Fibroblast of lung (primary cell): ENCODE results near the gene GUCA1A. TPM values are rescaled to one million over a fixed set of nuclear protein-coding genes. Genes with fewer than 3 reads are reported as not detected.
A peak's percentile ranks its signal among the peaks of the same experiment; 100 is the strongest.

ENCODE experiments used
- DNase-seq, 2 donors: peaks; one replicate each; pipeline versions ENCODE4 v3.0.0 to v3.0.0-alpha.2; 2010; ENCODE audit warnings: low read depth in 2 of 2
- H2AFZ ChIP-seq: 2 replicates; pipeline ENCODE4 v1.5.1; 2012; ENCODE audit warnings: low read length, control low read depth, inconsistent platforms
- H3K27ac ChIP-seq: 2 replicates; pipeline ENCODE4 v1.5.1; 2011; ENCODE audit warnings: low read length, control low read depth; ENCODE audit not compliant: insufficient read depth
- H3K27me3 ChIP-seq: 2 replicates; pipeline ENCODE4 v1.5.1; 2011; ENCODE audit warnings: mild to moderate bottlenecking, low read length; ENCODE audit not compliant: control insufficient read depth, insufficient read depth
- H3K36me3 ChIP-seq: 2 replicates; pipeline ENCODE4 v1.5.1; 2011; ENCODE audit warnings: low read length; ENCODE audit not compliant: control insufficient read depth, insufficient read depth
- H3K4me1 ChIP-seq: 2 replicates; pipeline ENCODE4 v1.5.1; 2011; ENCODE audit warnings: low read length; ENCODE audit not compliant: control insufficient read depth, insufficient read depth; ENCODE audit errors: extremely low read depth
- H3K4me2 ChIP-seq: 2 replicates; pipeline ENCODE4 v1.5.1; 2011; ENCODE audit warnings: low read length, control low read depth; ENCODE audit not compliant: insufficient read depth; ENCODE audit errors: extremely low read depth
- H3K4me3 ChIP-seq, 4 experiments: fragments of 200-600 bp in 1 of 4; sonication (generic) in 1 of 4; replicated peaks in 1 of 4; 2 replicates each; pipeline ENCODE4 v1.5.1; 2011 to 2016; ENCODE audit warnings: low read length in 4 of 4, low read depth in 3 of 4, mild to moderate bottlenecking in 3 of 4, control low read depth in 2 of 4, inconsistent platforms in 1 of 4, mixed read lengths in 1 of 4; ENCODE audit not compliant: insufficient read depth in 1 of 4; ENCODE audit errors: control extremely low read depth in 1 of 4
- H3K79me2 ChIP-seq: 2 replicates; pipeline ENCODE4 v1.5.1; 2012; ENCODE audit warnings: mild to moderate bottlenecking, low read length, inconsistent platforms; ENCODE audit not compliant: control insufficient read depth, insufficient read depth
- H3K9ac ChIP-seq: 2 replicates; pipeline ENCODE4 v1.5.1; 2011; ENCODE audit warnings: mild to moderate bottlenecking, low read length, control low read depth; ENCODE audit not compliant: insufficient read depth
- H3K9me3 ChIP-seq: 2 replicates; pipeline ENCODE4 v1.5.1; 2012; ENCODE audit warnings: low read depth, low read length; ENCODE audit not compliant: control insufficient read depth, insufficient read depth
- H4K20me1 ChIP-seq: 2 replicates; pipeline ENCODE4 v1.5.1; 2011; ENCODE audit warnings: low read length; ENCODE audit not compliant: control insufficient read depth, insufficient read depth; ENCODE audit errors: extremely low read depth
- CTCF ChIP-seq, 2 donors: IDR thresholded peaks in 1 of 2; conservative IDR thresholded peaks in 1 of 2; 1 replicate in 1 of 2; 2 replicates in 1 of 2; pipeline ENCODE4 v1.5.1; 2011 to 2012; ENCODE audit warnings: low read length in 2 of 2, control low read depth in 1 of 2, inconsistent platforms in 1 of 2, low read depth in 1 of 2, mild to moderate bottlenecking in 1 of 2
- EZH2 ChIP-seq: IDR thresholded peaks from 2 replicates; pipeline ENCODE4 v1.5.1; 2012; ENCODE audit warnings: low read length, control low read depth, mild to moderate bottlenecking; ENCODE audit errors: missing control alignments
- polyA plus RNA-seq, 2 donors: library from polyadenylated mRNA; depleted of rRNA in 1 of 2; stranded (reverse) in 1 of 2; unstranded in 1 of 2; fragments of >200 nt; gene quantifications; 2 replicates each; pipeline ENCODE4 v1.2.1, GENCODE V29; 2011 to 2012; ENCODE audit warnings: missing spikeins in 1 of 2
- total RNA-seq: library from RNA; depleted of rRNA; stranded (reverse); fragments of >200 nt; gene quantifications from 2 replicates; pipeline ENCODE4 v1.2.1, GENCODE V29; 2014

GUCA1A gene
- total and polyA plus RNA-seq, 2 donors (not counting 1 experiment from before 2014, with no cell fraction given) = 0.16 to 0.33 TPM

- Histone ChIP-seq H3K27me3 (peaks cover 2% of the 10 kb centered on the region), H3K4me3 (no peak overlapping the region), H2AFZ (no peak overlapping the region), H3K27ac (no peak overlapping the region), H3K9me3 (no peaks in the 10 kb centered on the region), H4K20me1 (no peaks in the 10 kb centered on the region), H3K9ac (no peak overlapping the region), H3K79me2 (no peaks in the 10 kb centered on the region), H3K36me3 (no peaks in the 10 kb centered on the region), H3K4me1 (no peaks in the 10 kb centered on the region), H3K4me2 (no peak overlapping the region)
- no peak for TF ChIP-seq EZH2
- TF ChIP-seq CTCF (conservative IDR thresholded peaks at IDR 0.05 in 1 of 2, IDR thresholded peaks at IDR 0.05 in 1 of 2; ENCODE audit: low read depth in 1 of 2, low read length in 2 of 2) = no peak
- no peak for DNase-seq
Observed at GRCh38 chr6:42184475-42184874, 11.3 kb downstream of the GUCA1A start.

GRCh38 chr6:42185597-42185996, 12.4 kb downstream of the GUCA1A start:
- Histone ChIP-seq H3K4me3 (no peak overlapping the region), H3K27ac (no peak overlapping the region), H3K79me2 (no peaks in the 10 kb centered on the region), H3K9ac (no peak overlapping the region), H3K9me3 (no peaks in the 10 kb centered on the region), H3K36me3 (no peaks in the 10 kb centered on the region), H3K27me3 (peaks cover 2% of the 10 kb centered on the region), H3K4me2 (no peak overlapping the region), H3K4me1 (peaks cover 1% of the 10 kb centered on the region), H2AFZ (no peak overlapping the region), H4K20me1 (no peaks in the 10 kb centered on the region)
- no peak for TF ChIP-seq CTCF (conservative IDR thresholded peaks at IDR 0.05 in 1 of 2, IDR thresholded peaks at IDR 0.05 in 1 of 2; ENCODE audit: low read depth in 1 of 2, low read length in 2 of 2)
- no peak for TF ChIP-seq EZH2
- peak in 1 of 2 donors; percentile 82 for DNase-seq

GRCh38 chr6:42188406-42188805, 15.2 kb downstream of the GUCA1A start:
- H4K20me1 ChIP-seq = no peaks in the 10 kb centered on the region
- no peak overlapping the region for H3K4me3 ChIP-seq
- H3K4me2 ChIP-seq = no peak overlapping the region
- H3K27me3 ChIP-seq = peaks cover 2% of the 10 kb centered on the region
- H3K36me3 ChIP-seq = no peaks in the 10 kb centered on the region
- no peaks in the 10 kb centered on the region for H3K79me2 ChIP-seq
- H3K9me3 ChIP-seq = no peaks in the 10 kb centered on the region
- no peak overlapping the region for H2AFZ ChIP-seq
- H3K9ac ChIP-seq = no peak overlapping the region
- TF ChIP-seq EZH2 (no peak), CTCF (conservative IDR thresholded peaks at IDR 0.05 in 1 of 2, IDR thresholded peaks at IDR 0.05 in 1 of 2; ENCODE audit: low read depth in 1 of 2, low read length in 2 of 2) (no peak)
- H3K27ac ChIP-seq = no peak overlapping the region
- peaks cover 2% of the 10 kb centered on the region for H3K4me1 ChIP-seq
- DNase-seq = no peak
